ENCODE results near the gene TRIM65.

TRIM65 gene

GRCh38 chr17:75898065-75898464 lies 1.3 kb upstream of the TRIM65 start:
- no peak overlapping the region for H3K27ac ChIP-seq (replicated peaks; ENCODE audit: low read length)
- WGBS, 2 donors (ENCODE audit: extremely low coverage in 2 of 2, insufficient read length in 2 of 2, insufficient replicate concordance in 1 of 2), result no CpG with 5 or more reads among the region's 8 CpGs
- DNase-seq (ENCODE audit: low spot score), result no peak

GRCh38 chr17:75897160-75898019 lies 639 bp upstream of the TRIM65 start:
- Histone ChIP-seq H2BK5ac (ENCODE audit: low read length) (peak overlapping the region; percentile 72), H2BK12ac (ENCODE audit: low read length) (no peak overlapping the region), H3K18ac (ENCODE audit: low read length) (peak overlapping the region; percentile 96), H3K36me3 (replicated peaks in 1 of 2; ENCODE audit: control insufficient read depth in 2 of 2, insufficient read depth in 2 of 2, low read length in 2 of 2) (peaks cover 33 to 53% of the 10 kb centered on the region in 2 donors), H3K4me2 (ENCODE audit: insufficient read depth, low read length, poor library complexity, severe bottlenecking) (peak overlapping the region; percentile 69), H3K27me3 (ENCODE audit: control insufficient read depth in 3 of 3, insufficient read depth in 3 of 3, low read depth in 1 of 3, low read length in 3 of 3) (no peaks in the 10 kb centered on the region), H2AK5ac (ENCODE audit: low read depth, low read length) (peak overlapping the region; percentile 83), H3K14ac (ENCODE audit: low read length) (no peak overlapping the region), H3K9ac (ENCODE audit: low read depth, low read length, poor library complexity) (peak overlapping the region; percentile 76), H3K4ac (ENCODE audit: low read length) (no peak overlapping the region), H2AFZ (ENCODE audit: low read length) (peak overlapping the region; percentile 91), H3K4me3 (ENCODE audit: low read length in 2 of 2) (no peak overlapping the region), H3K9me3 (replicated peaks in 1 of 2; ENCODE audit: control insufficient read depth in 2 of 2, insufficient read depth in 1 of 2, low read depth in 1 of 2, low read length in 2 of 2) (no peaks in the 10 kb centered on the region), H3K4me1 (ENCODE audit: control insufficient read depth in 2 of 2, insufficient read depth in 1 of 2, low read depth in 1 of 2, low read length in 2 of 2) (peaks cover 0 to 13% of the 10 kb centered on the region in 2 donors), H3K79me1 (ENCODE audit: low read depth, low read length) (peaks cover 16% of the 10 kb centered on the region), H2BK15ac (ENCODE audit: low read length) (no peak overlapping the region), H4K91ac (ENCODE audit: low read depth, low read length, poor library complexity) (no peak overlapping the region), H3K23ac (ENCODE audit: low read depth, low read length, poor library complexity) (peak overlapping the region; percentile 98), H2BK120ac (ENCODE audit: low read depth, low read length) (no peak overlapping the region), H3K27ac (replicated peaks; ENCODE audit: low read length) (peak overlapping the region; percentile 51), H4K8ac (ENCODE audit: low read depth, low read length) (no peak overlapping the region)
- no peak for DNase-seq (ENCODE audit: low spot score)
- no CpG with 5 or more reads among the region's 37 CpGs for WGBS, 2 donors (ENCODE audit: extremely low coverage in 2 of 2, insufficient read length in 2 of 2, insufficient replicate concordance in 1 of 2)

More at GRCh38 chr17:75898065-75898464, 1.3 kb upstream of the TRIM65 start:
- Histone ChIP-seq H3K4me1 (ENCODE audit: control insufficient read depth in 2 of 2, insufficient read depth in 1 of 2, low read depth in 1 of 2, low read length in 2 of 2) (peaks cover 0 to 13% of the 10 kb centered on the region in 2 donors), H2BK5ac (ENCODE audit: low read length) (no peak overlapping the region), H2BK12ac (ENCODE audit: low read length) (no peak overlapping the region), H4K91ac (ENCODE audit: low read depth, low read length, poor library complexity) (no peak overlapping the region), H3K4me2 (ENCODE audit: insufficient read depth, low read length, poor library complexity, severe bottlenecking) (no peak overlapping the region), H3K27me3 (ENCODE audit: control insufficient read depth in 3 of 3, insufficient read depth in 3 of 3, low read depth in 1 of 3, low read length in 3 of 3) (no peaks in the 10 kb centered on the region), H3K9me3 (replicated peaks in 1 of 2; ENCODE audit: control insufficient read depth in 2 of 2, insufficient read depth in 1 of 2, low read depth in 1 of 2, low read length in 2 of 2) (no peaks in the 10 kb centered on the region), H3K4ac (ENCODE audit: low read length) (no peak overlapping the region), H2BK120ac (ENCODE audit: low read depth, low read length) (no peak overlapping the region), H3K36me3 (replicated peaks in 1 of 2; ENCODE audit: control insufficient read depth in 2 of 2, insufficient read depth in 2 of 2, low read length in 2 of 2) (peaks cover 35 to 58% of the 10 kb centered on the region in 2 donors), H3K9ac (ENCODE audit: low read depth, low read length, poor library complexity) (no peak overlapping the region), H2AFZ (ENCODE audit: low read length) (no peak overlapping the region), H2BK15ac (ENCODE audit: low read length) (no peak overlapping the region), H4K8ac (ENCODE audit: low read depth, low read length) (no peak overlapping the region), H2AK5ac (ENCODE audit: low read depth, low read length) (no peak overlapping the region), H3K4me3 (ENCODE audit: low read length in 2 of 2) (no peak overlapping the region), H3K14ac (ENCODE audit: low read length) (no peak overlapping the region), H3K18ac (ENCODE audit: low read length) (no peak overlapping the region), H3K79me1 (ENCODE audit: low read depth, low read length) (peaks cover 12% of the 10 kb centered on the region), H3K23ac (ENCODE audit: low read depth, low read length, poor library complexity) (no peak overlapping the region)

DNA sequence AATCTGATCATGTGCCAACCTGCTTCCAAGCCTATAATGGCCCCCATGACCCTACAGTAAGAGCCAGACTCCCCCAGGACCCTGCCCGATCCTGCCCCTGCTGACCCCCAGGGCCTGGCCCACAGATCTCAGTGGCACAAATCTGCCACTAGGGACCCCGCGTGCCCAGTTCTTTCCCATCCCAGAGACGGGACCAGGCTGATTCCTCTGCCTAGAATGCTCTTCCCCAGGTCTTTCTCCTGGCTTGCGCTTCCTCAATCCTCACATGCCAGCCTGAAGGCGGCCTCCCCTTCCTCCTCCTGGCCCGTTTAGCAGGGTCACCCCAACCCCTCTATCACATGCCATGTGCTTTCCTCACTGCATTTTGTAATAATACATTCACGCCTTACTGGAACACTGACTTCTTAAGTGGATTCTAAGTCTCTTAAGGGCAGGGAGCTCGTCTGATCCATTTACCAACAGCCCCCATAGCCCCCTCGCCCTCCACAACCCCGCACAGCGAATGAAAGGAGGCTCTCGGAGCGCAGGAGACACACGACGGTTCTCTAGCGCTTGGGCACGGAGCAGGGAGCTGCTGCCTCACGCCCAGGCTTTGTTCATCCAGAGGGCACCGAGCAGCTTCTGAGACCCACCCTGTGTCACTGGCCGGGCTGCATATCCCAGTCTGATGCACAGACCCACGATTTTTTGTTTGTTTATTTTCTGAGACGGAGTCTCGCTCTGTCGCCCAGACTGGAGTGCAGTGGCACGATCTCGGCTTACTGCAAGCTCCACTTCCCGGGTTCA lies 1.2 kb downstream of the TRIM65 start:
- Histone ChIP-seq H2BK120ac (ENCODE audit: low read depth, low read length) (peak overlapping the region; percentile 42), H2AK5ac (ENCODE audit: low read depth, low read length) (peak overlapping the region; percentile 82), H3K4me1 (ENCODE audit: control insufficient read depth in 2 of 2, insufficient read depth in 1 of 2, low read depth in 1 of 2, low read length in 2 of 2) (peaks cover 0 to 13% of the 10 kb centered on the region in 2 donors), H3K79me1 (ENCODE audit: low read depth, low read length) (peaks cover 15% of the 10 kb centered on the region), H3K23ac (ENCODE audit: low read depth, low read length, poor library complexity) (peak overlapping the region; percentile 37), H3K36me3 (replicated peaks in 1 of 2; ENCODE audit: control insufficient read depth in 2 of 2, insufficient read depth in 2 of 2, low read length in 2 of 2) (peaks cover 27 to 35% of the 10 kb centered on the region in 2 donors), H3K4me2 (ENCODE audit: insufficient read depth, low read length, poor library complexity, severe bottlenecking) (peak overlapping the region; percentile 63), H4K91ac (ENCODE audit: low read depth, low read length, poor library complexity) (no peak overlapping the region), H3K9me3 (replicated peaks in 1 of 2; ENCODE audit: control insufficient read depth in 2 of 2, insufficient read depth in 1 of 2, low read depth in 1 of 2, low read length in 2 of 2) (no peaks in the 10 kb centered on the region), H2BK12ac (ENCODE audit: low read length) (peak overlapping the region; percentile 4), H2BK15ac (ENCODE audit: low read length) (peak overlapping the region; percentile 23), H3K27ac (replicated peaks; ENCODE audit: low read length) (no peak overlapping the region), H3K18ac (ENCODE audit: low read length) (peak overlapping the region; percentile 90), H3K14ac (ENCODE audit: low read length) (peak overlapping the region; percentile 94), H4K8ac (ENCODE audit: low read depth, low read length) (no peak overlapping the region), H3K9ac (ENCODE audit: low read depth, low read length, poor library complexity) (peak overlapping the region; percentile 53), H3K4ac (ENCODE audit: low read length) (no peak overlapping the region), H3K4me3 (ENCODE audit: low read length in 2 of 2) (peak overlapping the region; percentile 32 to 56), H2AFZ (ENCODE audit: low read length) (no peak overlapping the region), H2BK5ac (ENCODE audit: low read length) (no peak overlapping the region), H3K27me3 (ENCODE audit: control insufficient read depth in 3 of 3, insufficient read depth in 3 of 3, low read depth in 1 of 3, low read length in 3 of 3) (no peaks in the 10 kb centered on the region)
- no CpG with 5 or more reads among the region's 28 CpGs for WGBS, 2 donors (ENCODE audit: extremely low coverage in 2 of 2, insufficient read length in 2 of 2, insufficient replicate concordance in 1 of 2)
- no peak for DNase-seq (ENCODE audit: low spot score)

Data from neuronal stem cell (in vitro differentiated cells).